HEK293 (cell line): ENCODE data around the gene SFTPA1.

Experiments used
- CTCF ChIP-seq: fragments of 450-650 bp; formaldehyde crosslinking; IDR thresholded peaks from 2 replicates; pipeline ENCODE4 v1.5.1; 2016; ENCODE audit warnings: missing biosample characterization, missing genetic modification characterization
- KLF10 ChIP-seq: fragments of 450-650 bp; IDR thresholded peaks from 2 replicates; pipeline ENCODE4 v1.5.1; 2018; ENCODE audit warnings: missing biosample characterization, mild to moderate bottlenecking, missing genetic modification characterization
- YY1 ChIP-seq: fragments of 450-650 bp; formaldehyde crosslinking; IDR thresholded peaks from 2 replicates; pipeline ENCODE4 v1.5.1; 2018; ENCODE audit warnings: missing biosample characterization, missing genetic modification characterization
- ZNF560 ChIP-seq: fragments of 450-650 bp; formaldehyde crosslinking; IDR thresholded peaks from 2 replicates; pipeline ENCODE4 v1.5.1; 2017; ENCODE audit warnings: missing biosample characterization, missing genetic modification characterization, borderline replicate concordance
- ZNF785 ChIP-seq: fragments of 450-650 bp; formaldehyde crosslinking; IDR thresholded peaks from 2 replicates; pipeline ENCODE4 v1.5.1; 2016; ENCODE audit warnings: missing biosample characterization, missing genetic modification characterization
- TF ChIP-seq, protein P1 (sequence below): fragments of 450-650 bp; formaldehyde crosslinking; IDR thresholded peaks from 2 replicates; pipeline ENCODE4 v1.5.1; 2017; ENCODE audit warnings: missing biosample characterization, mild to moderate bottlenecking, missing genetic modification characterization, moderate library complexity

GRCh38 chr10:79595510-79595909 is 15.2 kb upstream of the SFTPA1 start:
- TF ChIP-seq KLF10 (tag by site-specific recombination) (no peak), ZNF560 (no peak), CTCF (no peak), YY1 (tag by site-specific recombination) (no peak), ZNF785 (tag by site-specific recombination) (no peak)
- TF ChIP-seq, protein P1, sequence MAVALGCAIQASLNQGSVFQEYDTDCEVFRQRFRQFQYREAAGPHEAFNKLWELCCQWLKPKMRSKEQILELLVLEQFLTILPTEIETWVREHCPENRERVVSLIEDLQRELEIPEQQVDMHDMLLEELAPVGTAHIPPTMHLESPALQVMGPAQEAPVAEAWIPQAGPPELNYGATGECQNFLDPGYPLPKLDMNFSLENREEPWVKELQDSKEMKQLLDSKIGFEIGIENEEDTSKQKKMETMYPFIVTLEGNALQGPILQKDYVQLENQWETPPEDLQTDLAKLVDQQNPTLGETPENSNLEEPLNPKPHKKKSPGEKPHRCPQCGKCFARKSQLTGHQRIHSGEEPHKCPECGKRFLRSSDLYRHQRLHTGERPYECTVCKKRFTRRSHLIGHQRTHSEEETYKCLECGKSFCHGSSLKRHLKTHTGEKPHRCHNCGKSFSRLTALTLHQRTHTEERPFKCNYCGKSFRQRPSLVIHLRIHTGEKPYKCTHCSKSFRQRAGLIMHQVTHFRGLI (tag by site-specific recombination): no peak
